Mesendoderm (in vitro differentiated cells): ENCODE data around the gene C11orf86.
A peak's percentile ranks its signal among the peaks of the same experiment; 100 is the strongest.

Experiments used
- DNase-seq: peaks from one replicate; pipeline ENCODE4 v3.0.0; 2013
- H2AK5ac ChIP-seq: 2 replicates; pipeline ENCODE4 v1.6.1; 2013; ENCODE audit warnings: low read length, inconsistent platforms
- H2BK120ac ChIP-seq: 2 replicates; pipeline ENCODE4 v1.6.1; 2013; ENCODE audit warnings: low read depth, mild to moderate bottlenecking, low read length, moderate library complexity, mixed read lengths
- H2BK15ac ChIP-seq: replicated peaks from 2 replicates; pipeline ENCODE4 v1.6.1; 2013; ENCODE audit warnings: low read depth, mild to moderate bottlenecking, moderate library complexity
- H2BK5ac ChIP-seq: 2 replicates; pipeline ENCODE4 v1.6.1; 2013; ENCODE audit warnings: low read length, inconsistent platforms
- H3K18ac ChIP-seq: 2 replicates; pipeline ENCODE4 v1.6.1; 2013; ENCODE audit warnings: mild to moderate bottlenecking, low read length, mixed read lengths
- H3K23ac ChIP-seq: one replicate; pipeline ENCODE4 v1.6.1; 2013; ENCODE audit warnings: low read length
- H3K27ac ChIP-seq: 2 replicates; pipeline ENCODE4 v1.5.1; 2013; ENCODE audit warnings: low read depth, mild to moderate bottlenecking, inconsistent platforms, low read length, moderate library complexity
- H3K27me3 ChIP-seq: 2 replicates; pipeline ENCODE4 v1.6.1; 2013; ENCODE audit warnings: low read length, control low read depth, mild to moderate bottlenecking, inconsistent platforms; ENCODE audit not compliant: insufficient read depth, poor library complexity
- H3K36me3 ChIP-seq: 2 replicates; pipeline ENCODE4 v1.6.1; 2013; ENCODE audit warnings: low read length, inconsistent platforms; ENCODE audit not compliant: control insufficient read depth, insufficient read depth
- H3K4ac ChIP-seq: one replicate; pipeline ENCODE4 v1.6.1; 2013; ENCODE audit warnings: low read depth, mild to moderate bottlenecking, low read length, moderate library complexity
- H3K4me1 ChIP-seq: 2 replicates; pipeline ENCODE4 v1.6.1; 2013; ENCODE audit warnings: low read depth, low read length, inconsistent platforms; ENCODE audit not compliant: control insufficient read depth
- H3K4me2 ChIP-seq: 2 replicates; pipeline ENCODE4 v1.6.1; 2013; ENCODE audit warnings: low read length
- H3K4me3 ChIP-seq: 2 replicates; pipeline ENCODE4 v1.5.1; 2013; ENCODE audit warnings: mild to moderate bottlenecking, low read length
- H3K56ac ChIP-seq: one replicate; pipeline ENCODE4 v1.6.1; 2013; ENCODE audit warnings: low read length
- H3K79me1 ChIP-seq: 2 replicates; pipeline ENCODE4 v1.6.1; 2013; ENCODE audit warnings: low read length, inconsistent platforms
- H3K79me2 ChIP-seq: 2 replicates; pipeline ENCODE4 v1.6.1; 2013; ENCODE audit warnings: mild to moderate bottlenecking, low read length; ENCODE audit not compliant: control insufficient read depth, insufficient read depth
- H3K9ac ChIP-seq: 2 replicates; pipeline ENCODE4 v1.6.1; 2013; ENCODE audit warnings: low read length, inconsistent platforms
- H4K5ac ChIP-seq: one replicate; pipeline ENCODE4 v1.6.1; 2013; ENCODE audit warnings: low read length
- H4K8ac ChIP-seq: one replicate; pipeline ENCODE4 v1.6.1; 2013; ENCODE audit warnings: low read depth, mild to moderate bottlenecking, control low read depth, low read length, moderate library complexity
- WGBS: extraction: QIAGEN DNeasy Blood & Tissue Kit; methylation state at CpG from one replicate; pipeline ENCODE4 v1.1.7; 2013; ENCODE audit warnings: low lambda C conversion rate, missing lambda C conversion rate; ENCODE audit not compliant: insufficient coverage; ENCODE audit errors: extremely low coverage; 5-methylcytosine and 5-hydroxymethylcytosine counted together

Gene C11orf86

GRCh38 chr11:66953081-66953833 is 21.8 kb upstream of the C11orf86 start:
- Histone ChIP-seq H3K9ac (no peak overlapping the region), H3K4me3 (no peak overlapping the region), H2AK5ac (no peak overlapping the region), H3K4me1 (peaks cover 6% of the 10 kb centered on the region), H3K18ac (no peak overlapping the region), H3K36me3 (no peaks in the 10 kb centered on the region), H4K8ac (no peak overlapping the region), H3K4me2 (no peak overlapping the region), H3K79me2 (no peaks in the 10 kb centered on the region), H3K23ac (no peak overlapping the region), H3K27ac (no peak overlapping the region), H2BK120ac (no peak overlapping the region), H3K56ac (no peak overlapping the region), H4K5ac (no peak overlapping the region), H2BK5ac (no peak overlapping the region), H3K27me3 (no peaks in the 10 kb centered on the region), H3K4ac (no peak overlapping the region), H3K79me1 (no peaks in the 10 kb centered on the region), H2BK15ac (no peak overlapping the region)
- no peak for DNase-seq
- no CpG with 5 or more reads among the region's 13 CpGs for WGBS

GRCh38 chr11:66956689-66957290 is 18.3 kb upstream of the C11orf86 start:
- WGBS: no CpG with 5 or more reads among the region's 7 CpGs
- Histone ChIP-seq H3K23ac (no peak overlapping the region), H3K4me3 (no peak overlapping the region), H3K18ac (no peak overlapping the region), H2AK5ac (no peak overlapping the region), H4K5ac (no peak overlapping the region), H3K4me2 (no peak overlapping the region), H3K9ac (peak overlapping the region; percentile 17), H2BK5ac (no peak overlapping the region), H3K79me1 (no peaks in the 10 kb centered on the region), H3K27ac (no peak overlapping the region), H2BK15ac (no peak overlapping the region), H3K79me2 (no peaks in the 10 kb centered on the region), H3K4me1 (peaks cover 9% of the 10 kb centered on the region), H3K36me3 (no peaks in the 10 kb centered on the region), H3K56ac (peak overlapping the region; percentile 86), H2BK120ac (no peak overlapping the region), H3K27me3 (no peaks in the 10 kb centered on the region), H4K8ac (no peak overlapping the region), H3K4ac (no peak overlapping the region)
- peak; percentile 90 for DNase-seq

GRCh38 chr11:66957971-66958231 is 17.2 kb upstream of the C11orf86 start:
- Histone ChIP-seq H3K9ac (peak overlapping the region; percentile 77), H3K56ac (peak overlapping the region; percentile 96), H3K27me3 (no peaks in the 10 kb centered on the region), H2BK5ac (no peak overlapping the region), H3K4ac (no peak overlapping the region), H3K36me3 (no peaks in the 10 kb centered on the region), H2BK15ac (no peak overlapping the region), H3K4me3 (peak overlapping the region; percentile 73), H4K8ac (no peak overlapping the region), H3K4me1 (peaks cover 9% of the 10 kb centered on the region), H3K23ac (no peak overlapping the region), H3K18ac (peak overlapping the region; percentile 41), H2AK5ac (no peak overlapping the region), H3K79me1 (no peaks in the 10 kb centered on the region), H4K5ac (no peak overlapping the region), H2BK120ac (no peak overlapping the region), H3K79me2 (no peaks in the 10 kb centered on the region), H3K4me2 (peak overlapping the region; percentile 74), H3K27ac (peak overlapping the region; percentile 59)
- no CpG with 5 or more reads among the region's 40 CpGs for WGBS
- no peak for DNase-seq

DNA sequence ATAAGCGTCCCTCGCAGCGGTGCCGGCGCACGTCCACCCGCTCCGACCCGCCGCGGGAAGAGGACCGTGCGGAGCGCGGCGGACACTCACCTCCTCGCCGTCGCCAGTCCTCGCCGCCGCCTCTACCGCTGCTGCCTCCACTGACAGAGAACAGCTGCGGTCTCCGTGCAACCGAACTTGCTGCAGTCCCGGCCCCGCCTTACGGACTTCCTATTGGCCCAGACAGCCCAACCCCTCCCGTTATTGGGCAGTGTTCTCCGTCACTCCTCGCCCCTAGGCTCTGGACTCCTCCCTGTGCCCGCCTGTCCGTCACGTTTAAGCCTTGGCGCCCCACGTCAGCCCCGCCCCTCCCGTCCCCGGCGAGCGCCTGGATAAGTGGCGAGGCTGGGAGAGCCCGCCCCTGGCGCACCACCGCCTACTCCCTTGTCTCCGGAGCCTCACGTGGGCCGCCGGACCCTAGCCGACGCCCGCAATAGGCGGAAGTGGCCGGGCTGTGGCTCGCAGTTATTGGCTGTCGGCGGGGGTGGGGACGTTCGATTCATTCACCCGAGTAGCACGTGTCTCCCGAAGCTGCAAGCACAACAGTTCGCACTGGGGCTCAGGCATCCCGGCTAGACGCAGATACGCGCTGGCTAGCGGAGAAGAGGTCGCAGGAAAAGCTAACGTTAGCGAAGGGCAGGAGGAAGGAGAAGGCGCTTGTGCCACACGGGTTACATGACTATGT is 16.7 kb upstream of the C11orf86 start, which contains the start of gene PC:
PC (minus strand) TSS at position 152 of the 724 bp plus-strand sequence. CDS start 86,224 bp downstream, outside the sequence.
- Histone ChIP-seq H3K4me3 (peak within 1 kb of the TSS; percentile 73), H3K56ac (peak within 1 kb of the TSS; percentile 96), H3K36me3 (no peaks in the 10 kb centered on the region), H3K27me3 (no peaks in the 10 kb centered on the region), H3K4ac (no peak within 1 kb of the TSS), H3K23ac (no peak within 1 kb of the TSS), H2AK5ac (no peak within 1 kb of the TSS), H2BK120ac (no peak within 1 kb of the TSS), H3K9ac (peak within 1 kb of the TSS; percentile 77), H3K4me2 (peak within 1 kb of the TSS; percentile 91), H3K79me1 (no peaks in the 10 kb centered on the region), H3K4me1 (peaks cover 9% of the 10 kb centered on the region), H3K79me2 (no peaks in the 10 kb centered on the region), H3K18ac (peak within 1 kb of the TSS; percentile 41), H4K8ac (no peak within 1 kb of the TSS), H2BK5ac (peak within 1 kb of the TSS; percentile 50), H4K5ac (peak within 1 kb of the TSS; percentile 87), H2BK15ac (no peak within 1 kb of the TSS), H3K27ac (peak within 1 kb of the TSS; percentile 59)
- no CpG with 5 or more reads among the region's 74 CpGs for WGBS
- peak; percentile 100 for DNase-seq

DNA sequence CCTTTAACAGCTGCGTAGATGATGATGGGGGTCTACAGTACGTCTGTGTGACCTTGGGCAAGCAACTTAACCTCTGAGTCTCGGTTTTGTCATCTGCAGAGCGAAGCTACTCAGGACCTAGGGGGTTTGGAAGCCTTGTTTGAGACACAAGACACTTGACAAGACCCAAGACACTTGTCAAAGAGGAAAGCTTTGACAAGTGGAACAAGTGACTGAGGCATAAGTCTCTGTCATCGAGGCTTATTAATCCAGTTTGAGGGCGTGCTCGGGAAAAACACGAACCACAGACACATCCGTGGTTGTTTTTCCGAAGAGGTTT is 16.2 kb upstream of the C11orf86 start:
- Histone ChIP-seq H3K27ac (no peak overlapping the region), H3K4me1 (peaks cover 9% of the 10 kb centered on the region), H3K9ac (peak overlapping the region; percentile 50), H2BK15ac (no peak overlapping the region), H4K8ac (no peak overlapping the region), H3K79me2 (no peaks in the 10 kb centered on the region), H2BK5ac (peak overlapping the region; percentile 50), H4K5ac (peak overlapping the region; percentile 87), H3K23ac (no peak overlapping the region), H3K4me3 (peak overlapping the region; percentile 34), H2BK120ac (no peak overlapping the region), H3K18ac (no peak overlapping the region), H3K56ac (peak overlapping the region; percentile 88), H3K4me2 (peak overlapping the region; percentile 91), H3K4ac (no peak overlapping the region), H3K79me1 (no peaks in the 10 kb centered on the region), H3K36me3 (no peaks in the 10 kb centered on the region), H2AK5ac (no peak overlapping the region), H3K27me3 (no peaks in the 10 kb centered on the region)
- no CpG with 5 or more reads among the region's 10 CpGs for WGBS
- no peak for DNase-seq
